Fibroblast of the aortic adventitia (primary cell): ENCODE data around the gene CANT1. TPM values are rescaled to one million over a fixed set of nuclear protein-coding genes. Genes with fewer than 3 reads are reported as not detected.

Source experiments
- DNase-seq: peaks from one replicate; pipeline ENCODE4 v3.0.0-alpha.2; 2010; ENCODE audit warnings: low read depth
- H3K4me3 ChIP-seq: 2 replicates; pipeline ENCODE4 v1.5.1; 2011; ENCODE audit warnings: low read depth, mild to moderate bottlenecking, control low read depth, low read length, moderate library complexity
- total RNA-seq: library from RNA; depleted of rRNA; stranded (reverse); fragments of >200 nt; gene quantifications from 2 replicates; pipeline ENCODE4 v1.2.3, GENCODE V29; 2012; ENCODE audit warnings: low replicate concordance
- TF ChIP-seq, protein P1 (sequence below): IDR thresholded peaks from 2 replicates; pipeline ENCODE4 v1.5.1; 2011; ENCODE audit warnings: mild to moderate bottlenecking, low read length, control low read depth, inconsistent platforms; ENCODE audit not compliant: insufficient read depth

The CANT1 gene
- total RNA-seq, 1 donor, result 53.0 TPM

DNA sequence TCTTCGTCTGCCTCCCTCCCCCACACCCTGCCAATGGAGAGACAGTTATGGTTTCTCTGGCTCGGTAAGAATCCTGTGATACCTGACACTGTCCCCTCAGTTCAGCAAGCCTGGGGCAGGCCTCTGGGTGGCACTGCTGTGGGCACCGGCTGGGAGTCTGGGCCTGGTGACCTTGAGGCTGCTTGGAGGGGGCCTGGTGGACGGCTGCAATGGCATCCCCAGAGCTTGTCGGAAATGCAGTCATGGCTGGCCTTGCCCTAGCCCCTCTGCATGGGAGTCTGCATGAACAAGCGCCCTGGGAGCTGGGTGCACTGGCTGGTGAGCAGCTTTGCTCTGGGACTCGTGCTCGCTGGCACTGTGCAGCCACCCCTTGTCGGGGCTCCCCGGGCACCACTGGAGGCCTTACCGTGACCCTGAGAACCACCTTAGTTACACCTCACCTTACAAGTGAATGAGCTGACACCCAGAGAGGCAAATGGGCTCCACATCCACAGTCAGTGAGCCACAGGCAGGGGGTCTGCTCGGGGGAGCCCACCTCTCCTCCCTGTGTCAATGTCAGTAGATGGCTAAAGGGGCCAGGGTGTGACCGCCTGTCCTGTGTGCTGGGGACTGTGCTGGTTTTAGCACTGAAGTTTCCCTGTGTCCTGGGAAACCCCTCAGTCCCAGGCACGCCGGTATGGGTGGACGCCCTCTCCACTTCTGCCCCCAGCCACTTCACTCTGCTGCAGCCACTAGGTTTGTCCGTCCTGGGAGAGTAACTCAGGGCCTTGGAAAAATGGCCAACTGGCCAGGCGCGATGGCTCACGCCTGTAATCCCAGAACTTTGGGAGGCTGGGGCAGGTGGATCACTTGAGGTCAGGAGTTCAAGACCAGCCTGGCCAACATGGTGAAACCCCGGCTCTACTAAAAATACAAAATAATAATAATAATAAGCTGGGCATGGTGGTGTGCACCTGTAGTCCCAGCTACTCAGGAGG is 31.3 kb downstream of the CANT1 start:
- DNase-seq, result no peak
- peak overlapping the region; percentile 17 for H3K4me3 ChIP-seq
- TF ChIP-seq, protein P1, sequence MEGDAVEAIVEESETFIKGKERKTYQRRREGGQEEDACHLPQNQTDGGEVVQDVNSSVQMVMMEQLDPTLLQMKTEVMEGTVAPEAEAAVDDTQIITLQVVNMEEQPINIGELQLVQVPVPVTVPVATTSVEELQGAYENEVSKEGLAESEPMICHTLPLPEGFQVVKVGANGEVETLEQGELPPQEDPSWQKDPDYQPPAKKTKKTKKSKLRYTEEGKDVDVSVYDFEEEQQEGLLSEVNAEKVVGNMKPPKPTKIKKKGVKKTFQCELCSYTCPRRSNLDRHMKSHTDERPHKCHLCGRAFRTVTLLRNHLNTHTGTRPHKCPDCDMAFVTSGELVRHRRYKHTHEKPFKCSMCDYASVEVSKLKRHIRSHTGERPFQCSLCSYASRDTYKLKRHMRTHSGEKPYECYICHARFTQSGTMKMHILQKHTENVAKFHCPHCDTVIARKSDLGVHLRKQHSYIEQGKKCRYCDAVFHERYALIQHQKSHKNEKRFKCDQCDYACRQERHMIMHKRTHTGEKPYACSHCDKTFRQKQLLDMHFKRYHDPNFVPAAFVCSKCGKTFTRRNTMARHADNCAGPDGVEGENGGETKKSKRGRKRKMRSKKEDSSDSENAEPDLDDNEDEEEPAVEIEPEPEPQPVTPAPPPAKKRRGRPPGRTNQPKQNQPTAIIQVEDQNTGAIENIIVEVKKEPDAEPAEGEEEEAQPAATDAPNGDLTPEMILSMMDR, result no peak

DNA sequence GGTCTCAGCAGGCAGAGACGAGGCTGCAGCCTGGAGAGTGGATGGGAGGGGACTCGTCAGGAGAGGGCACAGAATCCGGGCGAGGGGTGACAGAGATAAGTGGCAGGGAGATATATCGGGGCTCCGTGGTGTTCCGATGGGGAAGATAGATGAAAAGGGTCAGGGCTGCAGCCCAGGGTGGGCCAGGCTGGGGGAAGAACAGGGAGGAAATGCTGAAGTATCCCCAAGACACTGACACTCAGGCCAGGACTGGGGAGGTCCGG is 32.0 kb downstream of the CANT1 start:
- TF ChIP-seq, protein P1, result no peak
- no peak overlapping the region for H3K4me3 ChIP-seq
- DNase-seq, result no peak

DNA sequence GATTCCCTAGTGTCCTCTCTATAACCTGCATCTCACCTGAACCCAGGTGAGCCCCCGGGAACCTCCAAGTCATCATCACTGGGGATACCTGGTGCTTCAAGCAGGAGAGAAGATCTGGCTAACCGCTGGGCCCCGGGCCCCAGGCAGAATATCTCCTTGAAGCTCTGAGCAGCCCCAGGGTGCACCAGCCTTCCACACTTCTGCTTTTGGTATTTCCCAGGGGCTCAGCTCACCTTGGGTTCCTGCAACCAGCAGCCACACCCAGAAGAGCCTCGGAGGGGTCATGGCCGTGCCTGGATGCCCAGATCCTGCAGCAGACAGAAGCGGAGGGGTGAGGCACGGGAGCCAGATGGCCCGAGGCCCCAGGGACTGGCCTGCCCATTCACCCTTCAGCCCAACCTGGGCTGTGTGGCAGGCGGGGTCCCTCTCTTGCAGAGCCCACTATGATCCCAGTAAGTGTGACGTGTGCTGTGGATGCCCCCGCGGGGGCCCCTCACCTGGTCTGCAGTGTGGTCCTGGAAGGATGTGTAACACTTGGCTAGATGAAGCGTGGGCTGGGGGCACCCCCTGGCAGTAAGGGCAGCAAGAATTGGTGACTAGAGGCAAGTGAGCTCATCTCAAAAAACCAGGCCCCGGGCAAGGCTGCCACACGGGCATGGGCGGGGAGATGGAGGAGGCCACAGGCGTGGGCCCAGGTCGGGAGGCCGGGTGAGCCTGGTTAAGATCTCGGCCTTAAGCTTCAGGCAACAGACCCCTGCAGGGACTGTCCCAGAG is 32.5 kb downstream of the CANT1 start:
- no peak for DNase-seq
- TF ChIP-seq, protein P1, result no peak

DNA sequence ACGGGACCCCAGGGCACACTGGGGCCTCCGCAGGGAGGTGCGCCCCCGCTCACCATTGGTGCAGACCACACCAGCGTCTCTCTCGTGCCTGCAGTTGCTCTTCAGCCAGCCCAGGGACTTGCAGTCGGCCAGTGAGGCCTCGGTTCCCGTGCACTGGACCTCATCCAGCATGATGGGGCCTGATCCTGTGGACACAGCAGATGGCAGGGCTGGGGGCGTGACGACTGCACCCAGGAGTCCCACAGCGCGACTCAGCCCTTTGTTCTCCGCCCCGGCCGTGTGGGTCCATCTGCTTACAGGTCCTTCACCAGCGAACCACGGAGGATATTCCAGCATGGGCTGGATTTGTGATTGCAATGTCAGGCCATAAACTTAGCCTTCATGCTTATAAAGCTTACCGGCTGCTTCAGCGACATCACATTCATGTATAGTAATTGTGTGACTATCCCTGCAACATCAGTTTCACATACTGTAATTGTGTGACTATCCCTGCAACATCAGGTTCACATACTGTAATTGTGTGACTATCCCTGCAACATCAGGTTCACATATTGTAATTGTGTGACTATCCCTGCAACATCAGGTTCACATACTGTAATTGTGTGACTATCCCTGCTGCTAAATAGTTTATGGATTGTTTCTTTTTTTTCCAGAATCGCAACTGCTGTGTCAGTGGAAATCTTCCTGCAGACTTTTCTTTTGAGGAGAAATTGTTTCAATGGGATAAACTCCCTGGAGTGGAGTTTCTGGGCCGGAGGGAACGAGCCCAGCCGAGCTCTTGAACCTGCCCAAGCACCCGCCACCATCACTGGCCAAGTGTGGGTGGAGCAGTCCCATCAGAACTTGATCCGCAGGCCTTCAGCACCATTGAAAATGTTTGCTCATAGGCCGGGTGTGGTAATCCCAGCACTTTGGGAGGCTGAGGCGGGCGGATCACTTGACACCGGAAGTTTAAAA is 34.7 kb downstream of the CANT1 start:
- TF ChIP-seq, protein P1, result no peak
- H3K4me3 ChIP-seq, result peak overlapping the region; percentile 25
- DNase-seq, result peak; percentile 89

More for the DNA sequence above, 32.5 kb downstream of the CANT1 start:
- no peak overlapping the region for H3K4me3 ChIP-seq

DNA sequence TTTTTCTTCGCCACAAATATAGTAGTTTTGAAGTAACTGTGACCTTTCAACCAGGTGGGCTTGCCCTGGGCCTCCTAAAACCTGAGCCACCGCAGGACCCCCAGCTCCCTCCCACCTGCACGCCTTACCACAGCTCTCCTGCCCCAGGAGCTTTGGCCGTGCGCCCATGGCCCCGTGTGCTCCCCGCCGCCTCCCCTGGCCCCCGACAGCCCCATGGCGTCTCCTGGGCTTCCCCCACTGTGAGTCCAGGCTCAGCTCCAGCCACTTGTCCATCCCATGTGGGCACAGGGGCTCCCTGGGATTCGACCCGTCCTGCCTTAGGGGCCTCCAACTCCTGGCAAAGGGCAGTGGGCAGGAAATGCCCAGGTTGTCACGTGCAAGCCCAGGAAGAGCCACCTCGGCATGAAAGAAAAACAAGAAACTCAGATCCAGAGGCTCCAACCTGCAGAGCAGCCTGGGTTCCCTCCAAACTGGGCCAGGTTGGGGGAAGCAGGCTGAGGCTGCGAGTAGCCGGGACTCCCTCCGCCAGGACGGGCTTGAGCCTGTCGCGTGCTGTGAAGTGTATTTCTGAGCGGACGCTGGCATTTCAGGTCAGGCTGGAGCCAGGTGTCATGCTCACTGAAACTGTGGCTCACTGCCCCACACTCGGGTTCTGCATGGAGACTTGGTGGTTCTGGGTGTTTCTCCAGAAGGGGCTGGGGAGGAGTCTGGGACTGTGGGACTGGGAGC is 35.6 kb downstream of the CANT1 start:
- TF ChIP-seq, protein P1, result no peak
- DNase-seq, result no peak
- no peak overlapping the region for H3K4me3 ChIP-seq

- TF ChIP-seq, protein P1, result no peak
- DNase-seq, result no peak
- no peak overlapping the region for H3K4me3 ChIP-seq
These were observed 36.4 kb downstream of the CANT1 start for GRCh38 chr17:78973196-78973595.
